K562 (cell line): ENCODE results near the gene CACTIN. TPM values are rescaled to one million over a fixed set of nuclear protein-coding genes. Genes with fewer than 3 reads are reported as not detected.

Experiments used
- ATAC-seq: fragments of 200-7000 bp; cut with Tn5 transposase; 3 replicates; pipeline ENCODE4 v1.9.1; 2020; ENCODE audit warnings: moderate library complexity
- BruUV-seq: library from RNA; stranded (reverse); fragments of 400-500 nt; replicated peaks from 2 replicates; lab custom pipeline; 2021; lab: Mats Ljungman, UMichigan
- CTCF ChIA-PET: fragments of 300-600 bp; formaldehyde crosslinking; extraction: SDS; loops from one replicate; lab custom pipeline; 2021; ENCODE audit warnings: low intra/inter-chr PET ratio; lab: Yijun Ruan, JAX
- POLR2A ChIA-PET: fragments of 300-600, 350-650 bp; sonication (Branson Sonifier 250); formaldehyde crosslinking; extraction: SDS; loops from one replicate; lab custom pipeline; 2021; ENCODE audit warnings: antibody characterized with exemption, inconsistent platforms; lab: Yijun Ruan, JAX
- DNase-seq, 4 experiments: peaks; one replicate each; pipeline versions ENCODE4 v3.0.0 to v3.0.0-alpha.2; 2011 to 2018; ENCODE audit warnings: low spot score in 3 of 4, mixed read lengths in 3 of 4; ENCODE audit errors: extremely low read depth in 1 of 4
- FAIRE-seq: peaks from 2 replicates; lab custom pipeline; 2011; peaks lifted over from hg19 to GRCh38; lab: Jason Lieb, UNC
- H2AFZ ChIP-seq: 2 replicates; pipeline ENCODE4 v1.6.0; 2011; ENCODE audit warnings: low read depth, low read length, control low read depth, inconsistent platforms
- H3K27ac ChIP-seq: fragments of 200-600 bp; 3 replicates; pipeline ENCODE4 v1.8.0; 2011; ENCODE audit warnings: low read depth, mild to moderate bottlenecking, control low read depth, inconsistent platforms, low read length, moderate library complexity, mixed read lengths; ENCODE audit errors: extremely low read depth
- H3K27me3 ChIP-seq, 2 experiments: fragments of 300-600 bp in 1 of 2; 2 replicates in 1 of 2; 3 replicates in 1 of 2; pipeline versions ENCODE4 v1.6.0 to v1.8.0; 2011; ENCODE audit warnings: inconsistent platforms in 2 of 2, low read length in 2 of 2, mild to moderate bottlenecking in 1 of 2, mixed read lengths in 1 of 2, moderate library complexity in 1 of 2; ENCODE audit not compliant: control insufficient read depth in 2 of 2, insufficient read depth in 2 of 2
- H3K36me3 ChIP-seq: fragments of 300-600 bp; 3 replicates; pipeline ENCODE4 v1.8.0; 2011; ENCODE audit warnings: mild to moderate bottlenecking, low read length, inconsistent platforms; ENCODE audit not compliant: control insufficient read depth, insufficient read depth
- H3K4me1 ChIP-seq, 2 experiments: fragments of 200-600 bp in 1 of 2; replicated peaks in 1 of 2; 2 replicates in 1 of 2; 3 replicates in 1 of 2; pipeline versions ENCODE4 v1.5.1 to v1.8.0; 2011; ENCODE audit warnings: inconsistent platforms in 2 of 2, low read length in 2 of 2, mild to moderate bottlenecking in 1 of 2, mixed read lengths in 1 of 2, moderate library complexity in 1 of 2; ENCODE audit not compliant: control insufficient read depth in 2 of 2, insufficient read depth in 2 of 2
- H3K4me2 ChIP-seq: 2 replicates; pipeline ENCODE4 v1.6.1; 2011; ENCODE audit warnings: low read length, control low read depth, inconsistent platforms, mixed read lengths; ENCODE audit not compliant: insufficient read depth
- H3K4me3 ChIP-seq: fragments of 200-600 bp; sonication (generic), shearing (Covaris generic); 2 replicates; pipeline ENCODE4 v1.5.1; 2016; ENCODE audit warnings: control low read depth, inconsistent platforms
- H3K79me2 ChIP-seq: fragments of 200-600 bp; 3 replicates; pipeline ENCODE4 v1.8.0; 2011; ENCODE audit warnings: low read length, inconsistent platforms; ENCODE audit not compliant: control insufficient read depth, insufficient read depth
- H3K9ac ChIP-seq, 2 experiments: 2 replicates each; pipeline versions ENCODE4 v1.6.0 to v1.6.1; 2011; ENCODE audit warnings: low read depth in 2 of 2, low read length in 2 of 2, control low read depth in 1 of 2, inconsistent platforms in 1 of 2, mild to moderate bottlenecking in 1 of 2, mixed read lengths in 1 of 2; ENCODE audit not compliant: insufficient read depth in 1 of 2
- H3K9me1 ChIP-seq: one replicate; pipeline ENCODE4 v1.6.0; 2011; ENCODE audit warnings: inconsistent platforms, mild to moderate bottlenecking, low read length, moderate library complexity; ENCODE audit not compliant: control insufficient read depth, insufficient read depth
- H3K9me3 ChIP-seq: replicated peaks from 2 replicates; pipeline ENCODE4 v1.5.1; 2011; ENCODE audit warnings: low read depth, low read length, inconsistent platforms; ENCODE audit not compliant: control insufficient read depth, insufficient read depth
- H4K20me1 ChIP-seq: replicated peaks from 2 replicates; pipeline ENCODE4 v1.6.1; 2011; ENCODE audit warnings: low read length, inconsistent platforms, mixed read lengths; ENCODE audit not compliant: control insufficient read depth, insufficient read depth
- EGR1 ChIP-seq: fragments of 450-650 bp; conservative IDR thresholded peaks from 2 replicates; pipeline ENCODE4 v1.6.1; 2017; ENCODE audit warnings: mild to moderate bottlenecking
- HOMEZ ChIP-seq: fragments of 250-450 bp; sonication (Bioruptor Pico); IDR thresholded peaks from 2 replicates; pipeline ENCODE4 v1.4.0; 2020; ENCODE audit warnings: mild to moderate bottlenecking, moderate library complexity
- MAX ChIP-seq: sonication (generic); formaldehyde crosslinking; IDR thresholded peaks from 2 replicates; pipeline ENCODE4 v1.9.0; 2022; ENCODE audit warnings: mild to moderate bottlenecking, missing genetic modification reagents
- NFIC ChIP-seq: fragments of 450-650 bp; IDR thresholded peaks from 2 replicates; pipeline ENCODE4 v1.6.1; 2017; ENCODE audit warnings: mild to moderate bottlenecking, inconsistent platforms
- SMAD1 ChIP-seq: fragments of 150-350 bp; IDR thresholded peaks from 2 replicates; pipeline ENCODE4 v1.6.1; 2014; ENCODE audit warnings: low read length, low read depth; ENCODE audit not compliant: partially characterized antibody
- SRSF1 ChIP-seq: fragments of 200-400 bp; formaldehyde crosslinking; IDR thresholded peaks from 2 replicates; pipeline ENCODE4 v1.6.1; 2017; ENCODE audit warnings: mild to moderate bottlenecking, low read depth, low read length, moderate library complexity
- VEZF1 ChIP-seq: fragments of 200-800 bp; sonication (Bioruptor generic); IDR thresholded peaks from 2 replicates; pipeline ENCODE4 v1.6.1; 2017; ENCODE audit warnings: missing genetic modification characterization, missing compliant biosample characterization
- ZSCAN29 ChIP-seq: fragments of 450-650 bp; IDR thresholded peaks from 2 replicates; pipeline ENCODE4 v1.6.1; 2017
- WGBS: fragments of 100-300 bp; shearing (Covaris generic); methylation state at CpG from one replicate; pipeline ENCODE4 v1.1.6; 2016; ENCODE audit warnings: low coverage, mixed read lengths; ENCODE audit not compliant: insufficient coverage; ENCODE audit errors: missing lambda C conversion rate; 5-methylcytosine and 5-hydroxymethylcytosine counted together
- in situ Hi-C: fragments of 300-500 bp; cut with MboI; formaldehyde crosslinking; loops from 4 replicates; pipeline ENCODE4 v1.15.0; 2018; ENCODE audit warnings: inconsistent platforms, mixed read lengths
- intact Hi-C: fragments of 100-400 bp; cut with micrococcal nuclease; formaldehyde crosslinking; loops from 2 replicates; pipeline ENCODE4 v1.14.2; 2022
- polyA plus RNA-seq, 8 experiments: library from polyadenylated mRNA; depleted of rRNA in 4 of 8; stranded (reverse) in 5 of 8; unstranded in 3 of 8; fragments of >200 nt; fragmentation: Nextera tagmentation in 2 of 8; fragmentation: Illumina TruSeq in 1 of 8; extraction: Ambion mirVana in 2 of 8; extraction: Trizol in 1 of 8; gene quantifications; 2 replicates each; pipeline versions ENCODE4 v1.2.1 to v1.2.3, GENCODE V29; 2011 to 2014; ENCODE audit warnings: inconsistent platforms in 1 of 8, missing spikeins in 1 of 8
- total RNA-seq, 7 experiments: library from RNA; depleted of rRNA in 6 of 7; stranded (reverse); fragments of >200 nt in 6 of 7; fragmentation: Illumina TruSeq in 2 of 7; extraction: Trizol in 2 of 7; gene quantifications; 2 replicates each; pipeline versions ENCODE4 v1.2.1 to v1.2.3, GENCODE V29; 2011 to 2021; ENCODE audit warnings: low replicate concordance in 1 of 7
- TF ChIP-seq, protein P1 (sequence below): sonication (generic); formaldehyde crosslinking; IDR thresholded peaks from 2 replicates; pipeline ENCODE4 v1.8.0; 2022; ENCODE audit warnings: mild to moderate bottlenecking, missing genetic modification reagents
- TF ChIP-seq, protein P2 (sequence below): fragments of 450-650 bp; IDR thresholded peaks from 2 replicates; pipeline ENCODE4 v1.7.1; 2018; ENCODE audit warnings: mild to moderate bottlenecking, low read depth; ENCODE audit not compliant: partially characterized antibody

The CACTIN gene
- total and polyA plus RNA-seq, 9 of the 15 experiments (the other 6 are each of a cell fraction or from before 2014, with no cell fraction given): 0.15 to 49.2 (median 15.0) TPM

DNA sequence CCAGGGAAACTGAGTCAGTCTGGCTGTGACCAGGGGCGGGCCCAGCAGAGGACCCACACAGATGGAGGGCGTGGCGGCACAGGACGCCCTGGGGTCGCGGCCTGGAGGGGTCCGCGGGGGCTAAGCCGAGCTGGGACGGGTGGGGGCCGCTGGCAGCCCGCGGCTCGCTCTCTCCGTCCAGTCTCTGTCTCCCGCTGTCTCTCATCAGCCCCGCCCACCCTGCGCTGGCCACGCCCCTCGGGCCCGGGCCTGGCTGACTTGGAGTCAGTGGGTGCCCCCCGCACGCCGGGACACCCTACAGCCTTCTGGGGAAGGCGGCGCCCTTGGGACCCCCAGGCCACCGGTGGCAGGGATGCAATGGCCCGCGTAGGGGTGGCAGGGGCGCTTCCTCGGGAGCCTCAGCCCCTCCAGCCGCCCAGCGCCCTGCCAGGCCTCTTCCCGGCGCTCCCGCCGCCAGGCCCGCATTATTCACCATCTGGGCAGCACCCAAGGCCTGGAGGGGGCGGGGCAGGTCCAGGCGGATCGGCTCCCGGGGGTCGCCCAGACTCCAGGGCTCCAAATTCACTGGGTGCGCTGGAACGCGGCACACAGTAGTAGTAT, 19.8 kb downstream of the CACTIN start, which contains the start of gene TBXA2R:
TBXA2R (minus strand) TSS at position 186 of the 600 bp plus-strand sequence. CDS start 6,241 bp downstream, outside the sequence.
- Histone ChIP-seq H3K4me3 (peak within 1 kb of the TSS; percentile 89), H3K27ac (peak within 1 kb of the TSS; percentile 98), H3K79me2 (peaks cover 44% of the 10 kb centered on the region), H2AFZ (peak within 1 kb of the TSS; percentile 95), H4K20me1 (no peaks in the 10 kb centered on the region), H3K4me1 (peaks cover 38 to 88% of the 10 kb centered on the region in 2 experiments), H3K36me3 (peaks cover 38% of the 10 kb centered on the region; the same call in 1 of the 3 replicates), H3K9ac (peak within 1 kb of the TSS; percentile 92), H3K9me3 (no peaks in the 10 kb centered on the region; the same call in 1 of the 2 replicates), H3K4me2 (peak within 1 kb of the TSS; percentile 91), H3K27me3 (no peaks in the 10 kb centered on the region), H3K9me1 (peaks cover 2% of the 10 kb centered on the region)
- in situ Hi-C loops (no loop called here), intact Hi-C loops (loop anchor here (10.0 kb wide), 1 partner anchor 62 kb away; no protein-coding TSS in a partner anchor)
- CTCF ChIA-PET: no interaction called here
- ATAC-seq (peak; percentile 89), DNase-seq (peak; percentile 91 to 94 (median 92)), FAIRE-seq (peak; percentile 83)
- WGBS: under 1% methylated on average over 35 of the region's 46 CpGs
- POLR2A ChIA-PET: interaction anchor here (1.5 to 4.0 kb wide), 2 partner anchors 15 to 28 kb away, joined by 7 to 29 read pairs; no protein-coding TSS in a partner anchor
- no TSS peak for BruUV-seq
- TF ChIP-seq, protein P1, sequence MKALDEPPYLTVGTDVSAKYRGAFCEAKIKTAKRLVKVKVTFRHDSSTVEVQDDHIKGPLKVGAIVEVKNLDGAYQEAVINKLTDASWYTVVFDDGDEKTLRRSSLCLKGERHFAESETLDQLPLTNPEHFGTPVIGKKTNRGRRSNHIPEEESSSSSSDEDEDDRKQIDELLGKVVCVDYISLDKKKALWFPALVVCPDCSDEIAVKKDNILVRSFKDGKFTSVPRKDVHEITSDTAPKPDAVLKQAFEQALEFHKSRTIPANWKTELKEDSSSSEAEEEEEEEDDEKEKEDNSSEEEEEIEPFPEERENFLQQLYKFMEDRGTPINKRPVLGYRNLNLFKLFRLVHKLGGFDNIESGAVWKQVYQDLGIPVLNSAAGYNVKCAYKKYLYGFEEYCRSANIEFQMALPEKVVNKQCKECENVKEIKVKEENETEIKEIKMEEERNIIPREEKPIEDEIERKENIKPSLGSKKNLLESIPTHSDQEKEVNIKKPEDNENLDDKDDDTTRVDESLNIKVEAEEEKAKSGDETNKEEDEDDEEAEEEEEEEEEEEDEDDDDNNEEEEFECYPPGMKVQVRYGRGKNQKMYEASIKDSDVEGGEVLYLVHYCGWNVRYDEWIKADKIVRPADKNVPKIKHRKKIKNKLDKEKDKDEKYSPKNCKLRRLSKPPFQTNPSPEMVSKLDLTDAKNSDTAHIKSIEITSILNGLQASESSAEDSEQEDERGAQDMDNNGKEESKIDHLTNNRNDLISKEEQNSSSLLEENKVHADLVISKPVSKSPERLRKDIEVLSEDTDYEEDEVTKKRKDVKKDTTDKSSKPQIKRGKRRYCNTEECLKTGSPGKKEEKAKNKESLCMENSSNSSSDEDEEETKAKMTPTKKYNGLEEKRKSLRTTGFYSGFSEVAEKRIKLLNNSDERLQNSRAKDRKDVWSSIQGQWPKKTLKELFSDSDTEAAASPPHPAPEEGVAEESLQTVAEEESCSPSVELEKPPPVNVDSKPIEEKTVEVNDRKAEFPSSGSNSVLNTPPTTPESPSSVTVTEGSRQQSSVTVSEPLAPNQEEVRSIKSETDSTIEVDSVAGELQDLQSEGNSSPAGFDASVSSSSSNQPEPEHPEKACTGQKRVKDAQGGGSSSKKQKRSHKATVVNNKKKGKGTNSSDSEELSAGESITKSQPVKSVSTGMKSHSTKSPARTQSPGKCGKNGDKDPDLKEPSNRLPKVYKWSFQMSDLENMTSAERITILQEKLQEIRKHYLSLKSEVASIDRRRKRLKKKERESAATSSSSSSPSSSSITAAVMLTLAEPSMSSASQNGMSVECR (CRISPR knock-in tag): peak; percentile 65
- TF ChIP-seq NFIC: peak; percentile 8; the same call in 1 of the 2 replicates
- TF ChIP-seq SRSF1: no peak
- TF ChIP-seq, protein P2, sequence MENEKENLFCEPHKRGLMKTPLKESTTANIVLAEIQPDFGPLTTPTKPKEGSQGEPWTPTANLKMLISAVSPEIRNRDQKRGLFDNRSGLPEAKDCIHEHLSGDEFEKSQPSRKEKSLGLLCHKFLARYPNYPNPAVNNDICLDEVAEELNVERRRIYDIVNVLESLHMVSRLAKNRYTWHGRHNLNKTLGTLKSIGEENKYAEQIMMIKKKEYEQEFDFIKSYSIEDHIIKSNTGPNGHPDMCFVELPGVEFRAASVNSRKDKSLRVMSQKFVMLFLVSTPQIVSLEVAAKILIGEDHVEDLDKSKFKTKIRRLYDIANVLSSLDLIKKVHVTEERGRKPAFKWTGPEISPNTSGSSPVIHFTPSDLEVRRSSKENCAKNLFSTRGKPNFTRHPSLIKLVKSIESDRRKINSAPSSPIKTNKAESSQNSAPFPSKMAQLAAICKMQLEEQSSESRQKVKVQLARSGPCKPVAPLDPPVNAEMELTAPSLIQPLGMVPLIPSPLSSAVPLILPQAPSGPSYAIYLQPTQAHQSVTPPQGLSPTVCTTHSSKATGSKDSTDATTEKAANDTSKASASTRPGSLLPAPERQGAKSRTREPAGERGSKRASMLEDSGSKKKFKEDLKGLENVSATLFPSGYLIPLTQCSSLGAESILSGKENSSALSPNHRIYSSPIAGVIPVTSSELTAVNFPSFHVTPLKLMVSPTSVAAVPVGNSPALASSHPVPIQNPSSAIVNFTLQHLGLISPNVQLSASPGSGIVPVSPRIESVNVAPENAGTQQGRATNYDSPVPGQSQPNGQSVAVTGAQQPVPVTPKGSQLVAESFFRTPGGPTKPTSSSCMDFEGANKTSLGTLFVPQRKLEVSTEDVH: no peak
- TF ChIP-seq MAX (CRISPR knock-in tag): 0 out of 2 replicates have a peak, but pooled peaks have one; percentile 25
- TF ChIP-seq HOMEZ (CRISPR knock-in tag): 0 out of 2 replicates have a peak, but pooled peaks have one; percentile 26
- peak; percentile 33; the same call in 1 of the 2 replicates for TF ChIP-seq ZSCAN29
- TF ChIP-seq EGR1: 0 out of 2 replicates have a peak, but pooled peaks have one; percentile 2
- TF ChIP-seq VEZF1: peak; percentile 90
- no peak for TF ChIP-seq SMAD1
